SU-DHL-6 (cell line): ENCODE data around the gene IGFBP4.

ENCODE experiments used
- H2AFZ ChIP-seq: fragments of 200-600 bp; sonication (generic); 2 replicates; pipeline ENCODE4 v1.6.1; 2014; ENCODE audit warnings: low read depth, mild to moderate bottlenecking, moderate library complexity, mixed read lengths, antibody characterized with exemption, low read length; ENCODE audit not compliant: severe bottlenecking
- H3F3A ChIP-seq: fragments of 200-600 bp; shearing (Covaris generic); 2 replicates; pipeline ENCODE4 v1.6.0; 2016; ENCODE audit warnings: antibody characterized with exemption, mild to moderate bottlenecking; ENCODE audit not compliant: insufficient read depth
- H3K27ac ChIP-seq: fragments of 200-600 bp; sonication (generic); 2 replicates; pipeline ENCODE4 v1.5.1; 2016; ENCODE audit warnings: low read depth, mild to moderate bottlenecking, low read length, moderate library complexity, mixed read lengths
- H3K27me3 ChIP-seq: fragments of 200-600 bp; sonication (generic), shearing (Covaris generic); 2 replicates; pipeline ENCODE4 v1.6.0; 2014; ENCODE audit warnings: mild to moderate bottlenecking, low read length
- H3K36me3 ChIP-seq: fragments of 200-600 bp; sonication (generic); 2 replicates; pipeline ENCODE4 v1.6.1; 2014; ENCODE audit warnings: mild to moderate bottlenecking, low read length, mixed read lengths
- H3K4me2 ChIP-seq: fragments of 300-600, 200-600 bp; shearing (Covaris generic), sonication (generic); 2 replicates; pipeline ENCODE4 v1.6.0; 2014; ENCODE audit warnings: low read length, low read depth, mild to moderate bottlenecking; ENCODE audit not compliant: poor library complexity, severe bottlenecking
- H3K4me3 ChIP-seq: fragments of 200-600 bp; sonication (generic); 2 replicates; pipeline ENCODE4 v1.5.1; 2014; ENCODE audit warnings: antibody characterized with exemption, low read length, mild to moderate bottlenecking, mixed read lengths; ENCODE audit not compliant: insufficient read depth, poor library complexity, severe bottlenecking
- H3K79me2 ChIP-seq: fragments of 200-600 bp; sonication (generic); 2 replicates; pipeline ENCODE4 v1.6.1; 2014; ENCODE audit warnings: mild to moderate bottlenecking, low read length, moderate library complexity; ENCODE audit not compliant: insufficient read depth
- H3K9ac ChIP-seq: fragments of 200-600 bp; sonication (generic); 2 replicates; pipeline ENCODE4 v1.7.0; 2014; ENCODE audit warnings: mild to moderate bottlenecking, low read length
- H3K9me2 ChIP-seq: fragments of 200-600 bp; sonication (generic); replicated peaks from 2 replicates; pipeline ENCODE4 v1.6.1; 2014; ENCODE audit warnings: low read length; ENCODE audit not compliant: insufficient read depth
- H3K9me3 ChIP-seq: fragments of 200-600 bp; sonication (generic); 2 replicates; pipeline ENCODE4 v1.6.1; 2014; ENCODE audit warnings: low read length, mixed read lengths; ENCODE audit not compliant: insufficient read depth
- H4K20me1 ChIP-seq: fragments of 200-600 bp; sonication (generic); 2 replicates; pipeline ENCODE4 v1.6.1; 2014; ENCODE audit warnings: low read depth, mild to moderate bottlenecking, antibody characterized with exemption, low read length, moderate library complexity, mixed read lengths
- CTCF ChIP-seq: fragments of 200-600 bp; sonication (generic); IDR thresholded peaks from one replicate; pipeline ENCODE4 v1.5.1; 2017; ENCODE audit warnings: antibody characterized with exemption, mild to moderate bottlenecking, low read length, moderate library complexity; ENCODE audit not compliant: insufficient read depth, poor library complexity, severe bottlenecking
- EZH2phosphoT487 ChIP-seq: fragments of 200-600 bp; sonication (generic), shearing (Covaris generic); conservative IDR thresholded peaks from 2 replicates; pipeline ENCODE4 v1.6.1; 2018; ENCODE audit warnings: mild to moderate bottlenecking, antibody characterized with exemption, low read length, moderate library complexity, mixed read lengths

The IGFBP4 gene

GRCh38 chr17:40447148-40447644 lies 3.9 kb downstream of the IGFBP4 start:
- no peak overlapping the region for H3K4me2 ChIP-seq
- no peak overlapping the region for H3K4me3 ChIP-seq
- no peaks in the 10 kb centered on the region for H3K36me3 ChIP-seq
- TF ChIP-seq CTCF (no peak), EZH2phosphoT487 (no peak)
- H3F3A ChIP-seq: no peaks in the 10 kb centered on the region
- no peaks in the 10 kb centered on the region for H3K79me2 ChIP-seq
- H4K20me1 ChIP-seq: no peaks in the 10 kb centered on the region
- H3K27me3 ChIP-seq: 0 out of 2 replicates have a peak, but pooled peaks cover 4% of the 10 kb centered on the region
- H3K9ac ChIP-seq: no peak overlapping the region
- no peak overlapping the region for H2AFZ ChIP-seq
- H3K9me2 ChIP-seq: no peaks in the 10 kb centered on the region
- H3K9me3 ChIP-seq: no peaks in the 10 kb centered on the region
- no peak overlapping the region for H3K27ac ChIP-seq

- Histone ChIP-seq H2AFZ (no peak overlapping the region), H3K79me2 (no peaks in the 10 kb centered on the region), H3K4me3 (no peak overlapping the region), H3K9ac (no peak overlapping the region), H3K4me2 (no peak overlapping the region), H4K20me1 (no peaks in the 10 kb centered on the region), H3K27ac (no peak overlapping the region), H3K9me2 (no peaks in the 10 kb centered on the region), H3K36me3 (no peaks in the 10 kb centered on the region), H3K27me3 (0 out of 2 replicates have a peak, but pooled peaks cover 4% of the 10 kb centered on the region), H3F3A (no peaks in the 10 kb centered on the region), H3K9me3 (no peaks in the 10 kb centered on the region)
- TF ChIP-seq EZH2phosphoT487 (no peak), CTCF (no peak)
These were observed 4.6 kb downstream of the IGFBP4 start for GRCh38 chr17:40447806-40448205.

- 0 out of 2 replicates have a peak, but pooled peaks cover 4% of the 10 kb centered on the region for H3K27me3 ChIP-seq
- H3K36me3 ChIP-seq: no peaks in the 10 kb centered on the region
- H3F3A ChIP-seq: no peaks in the 10 kb centered on the region
- H2AFZ ChIP-seq: no peak overlapping the region
- H4K20me1 ChIP-seq: no peaks in the 10 kb centered on the region
- H3K9ac ChIP-seq: no peak overlapping the region
- no peaks in the 10 kb centered on the region for H3K9me3 ChIP-seq
- TF ChIP-seq EZH2phosphoT487: no peak
- TF ChIP-seq CTCF: no peak
- no peak overlapping the region for H3K4me3 ChIP-seq
- H3K27ac ChIP-seq: no peak overlapping the region
- H3K4me2 ChIP-seq: no peak overlapping the region
- no peaks in the 10 kb centered on the region for H3K9me2 ChIP-seq
- H3K79me2 ChIP-seq: no peaks in the 10 kb centered on the region
These were observed 5.0 kb downstream of the IGFBP4 start for GRCh38 chr17:40448213-40448638.
